H1 (cell line): ENCODE data around the gene CDADC1. TPM values are rescaled to one million over a fixed set of nuclear protein-coding genes. Genes with fewer than 3 reads are reported as not detected.

Experiments
- CTCF ChIA-PET: fragments of 300-600 bp; sonication (Branson Sonifier 250); formaldehyde crosslinking; loops from one replicate; lab custom pipeline; 2021; ENCODE audit not compliant: partially characterized antibody; lab: Charles Lee
- POLR2A ChIA-PET: fragments of 300-600 bp; sonication (Branson Sonifier 250); formaldehyde crosslinking; loops from one replicate; lab custom pipeline; 2021; ENCODE audit warnings: inconsistent platforms; ENCODE audit not compliant: partially characterized antibody; lab: Charles Lee
- DNase-seq, 2 experiments: peaks; one replicate each; pipeline versions ENCODE4 v3.0.0 to v3.0.0-alpha.2; 2010 to 2022; ENCODE audit warnings: low spot score in 2 of 2, low read depth in 1 of 2, mixed read lengths in 1 of 2
- FAIRE-seq: peaks from 2 replicates; lab custom pipeline; 2011; peaks lifted over from hg19 to GRCh38; lab: Jason Lieb, UNC
- H2AFZ ChIP-seq: 2 replicates; pipeline ENCODE4 v1.8.1; 2012; ENCODE audit warnings: low read length, inconsistent platforms
- H2AK5ac ChIP-seq: 2 replicates; pipeline ENCODE4 v1.6.1; 2013; ENCODE audit warnings: low read depth, low read length
- H2BK120ac ChIP-seq: replicated peaks from 2 replicates; pipeline ENCODE3; 2013; ENCODE audit warnings: low read depth, low read length, inconsistent platforms
- H2BK12ac ChIP-seq: 2 replicates; pipeline ENCODE4 v1.6.1; 2013; ENCODE audit warnings: low read depth, low read length
- H2BK15ac ChIP-seq: 2 replicates; pipeline ENCODE4 v1.6.1; 2013; ENCODE audit warnings: low read length
- H2BK20ac ChIP-seq: 2 replicates; pipeline ENCODE4 v1.6.1; 2013; ENCODE audit warnings: low read length
- H2BK5ac ChIP-seq: 2 replicates; pipeline ENCODE4 v1.6.1; 2013; ENCODE audit warnings: low read depth, low read length
- H3K14ac ChIP-seq: 2 replicates; pipeline ENCODE4 v1.6.1; 2013; ENCODE audit warnings: inconsistent platforms; ENCODE audit not compliant: insufficient read length
- H3K18ac ChIP-seq: 2 replicates; pipeline ENCODE4 v1.6.1; 2013; ENCODE audit warnings: low read length; ENCODE audit errors: extremely low read depth
- H3K23ac ChIP-seq: 2 replicates; pipeline ENCODE4 v1.6.1; 2013; ENCODE audit warnings: inconsistent platforms; ENCODE audit not compliant: insufficient read length
- H3K23me2 ChIP-seq: 2 replicates; pipeline ENCODE4 v1.6.1; 2013; ENCODE audit warnings: low read depth, low read length
- H3K27ac ChIP-seq: 2 replicates; pipeline ENCODE4 v1.6.1; 2011; ENCODE audit warnings: low read depth, low read length, inconsistent platforms
- H3K27me3 ChIP-seq, 4 experiments: replicated peaks in 1 of 4; 1 replicate in 1 of 4; 2 replicates in 3 of 4; pipeline versions ENCODE4 v1.6.1 to v1.8.1; 2011 to 2013; ENCODE audit warnings: low read length in 3 of 4, mild to moderate bottlenecking in 3 of 4, inconsistent platforms in 2 of 4, mixed read lengths in 2 of 4, moderate library complexity in 1 of 4; ENCODE audit not compliant: control insufficient read depth in 3 of 4, insufficient read depth in 3 of 4; ENCODE audit errors: extremely low read depth in 1 of 4
- H3K36me3 ChIP-seq, 4 experiments: 2 replicates each; pipeline versions ENCODE4 v1.6.1 to v1.8.1; 2011 to 2013; ENCODE audit warnings: mild to moderate bottlenecking in 4 of 4, low read length in 3 of 4, moderate library complexity in 2 of 4, control low read depth in 1 of 4, inconsistent platforms in 1 of 4; ENCODE audit not compliant: insufficient read depth in 4 of 4, control insufficient read depth in 2 of 4
- H3K4ac ChIP-seq: replicated peaks from 2 replicates; pipeline ENCODE3; 2013; ENCODE audit warnings: low read length, low read depth, mixed read lengths, inconsistent platforms; ENCODE audit not compliant: insufficient read length
- H3K4me1 ChIP-seq, 4 experiments: replicated peaks in 1 of 4; 1 replicate in 1 of 4; 2 replicates in 3 of 4; pipeline versions ENCODE4 v1.6.1 to v1.8.1; 2011 to 2013; ENCODE audit warnings: low read length in 3 of 4, inconsistent platforms in 2 of 4, mixed read lengths in 1 of 4; ENCODE audit not compliant: insufficient read depth in 4 of 4, control insufficient read depth in 3 of 4
- H3K4me2 ChIP-seq, 2 experiments: 2 replicates each; pipeline versions ENCODE4 v1.6.1 to v1.8.1; 2011 to 2013; ENCODE audit warnings: low read depth in 2 of 2, low read length in 2 of 2, control low read depth in 1 of 2, inconsistent platforms in 1 of 2, mild to moderate bottlenecking in 1 of 2; ENCODE audit not compliant: insufficient read depth in 1 of 2
- H3K4me3 ChIP-seq, 4 experiments: fragments of 200-600, 300-600 bp in 1 of 4; sonication (generic), shearing (Covaris generic), sonication (Bioruptor Twin) in 1 of 4; 2 replicates each; pipeline versions ENCODE4 v1.5.1 to v1.8.1; 2011 to 2016; ENCODE audit warnings: low read length in 4 of 4, low read depth in 3 of 4, control low read depth in 2 of 4, inconsistent platforms in 2 of 4, mild to moderate bottlenecking in 2 of 4, mixed read lengths in 1 of 4, moderate library complexity in 1 of 4; ENCODE audit not compliant: insufficient read depth in 2 of 4; ENCODE audit errors: extremely low read depth in 1 of 4
- H3K56ac ChIP-seq: replicated peaks from 2 replicates; pipeline ENCODE3; 2013; ENCODE audit warnings: low read depth, mild to moderate bottlenecking, mixed read lengths, low read length, inconsistent platforms; ENCODE audit not compliant: insufficient read length
- H3K79me1 ChIP-seq: 2 replicates; pipeline ENCODE4 v1.6.1; 2013; ENCODE audit warnings: low read depth, low read length, control low read depth
- H3K79me2 ChIP-seq, 2 experiments: 2 replicates each; pipeline versions ENCODE4 v1.6.1 to v1.8.1; 2012 to 2013; ENCODE audit warnings: low read length in 2 of 2, mild to moderate bottlenecking in 2 of 2, inconsistent platforms in 1 of 2; ENCODE audit not compliant: insufficient read depth in 2 of 2, control insufficient read depth in 1 of 2
- H3K9ac ChIP-seq, 4 experiments: replicated peaks in 1 of 4; 1 replicate in 1 of 4; 2 replicates in 3 of 4; pipeline versions ENCODE4 v1.6.1 to v1.8.1; 2011 to 2013; ENCODE audit warnings: low read depth in 3 of 4, low read length in 3 of 4, control low read depth in 2 of 4, mild to moderate bottlenecking in 2 of 4, moderate library complexity in 2 of 4, inconsistent platforms in 1 of 4; ENCODE audit errors: extremely low read depth in 1 of 4
- H3K9me3 ChIP-seq, 2 experiments: 2 replicates each; pipeline versions ENCODE4 v1.6.1 to v1.8.1; 2012 to 2013; ENCODE audit warnings: mild to moderate bottlenecking in 2 of 2, moderate library complexity in 2 of 2, control low read depth in 1 of 2, inconsistent platforms in 1 of 2, low read depth in 1 of 2, low read length in 1 of 2, mixed read lengths in 1 of 2; ENCODE audit not compliant: insufficient read depth in 2 of 2
- H4K20me1 ChIP-seq, 2 experiments: replicated peaks in 1 of 2; 2 replicates each; pipeline versions ENCODE3 to v1.8.1; 2011 to 2013; ENCODE audit warnings: inconsistent platforms in 2 of 2, low read length in 2 of 2, mild to moderate bottlenecking in 1 of 2; ENCODE audit not compliant: insufficient read depth in 2 of 2, control insufficient read depth in 1 of 2
- H4K5ac ChIP-seq: 2 replicates; pipeline ENCODE4 v1.6.1; 2013; ENCODE audit warnings: low read length, low read depth, mixed read lengths, inconsistent platforms; ENCODE audit not compliant: insufficient read length
- H4K8ac ChIP-seq: 2 replicates; pipeline ENCODE4 v1.8.0; 2013; ENCODE audit warnings: mild to moderate bottlenecking, moderate library complexity, low read length, inconsistent platforms; ENCODE audit not compliant: insufficient read depth; ENCODE audit errors: extremely low read depth
- H4K91ac ChIP-seq: replicated peaks from 2 replicates; pipeline ENCODE3; 2013; ENCODE audit warnings: low read length, mixed read lengths, inconsistent platforms; ENCODE audit not compliant: insufficient read length
- ATF2 ChIP-seq: IDR thresholded peaks from 2 replicates; pipeline ENCODE4 v1.6.1; 2012; ENCODE audit warnings: low read length, inconsistent platforms
- ATF3 ChIP-seq: IDR thresholded peaks from 2 replicates; pipeline ENCODE4 v1.6.1; 2011; ENCODE audit warnings: low read depth, mild to moderate bottlenecking, low read length; ENCODE audit not compliant: insufficient read depth
- CREB1 ChIP-seq: IDR thresholded peaks from 2 replicates; pipeline ENCODE4 v1.6.1; 2012; ENCODE audit warnings: inconsistent platforms
- CTBP2 ChIP-seq: IDR thresholded peaks from 2 replicates; pipeline ENCODE4 v1.7.0; 2011; ENCODE audit warnings: borderline replicate concordance, mild to moderate bottlenecking, moderate library complexity, mixed read lengths, low read length; ENCODE audit not compliant: insufficient read depth, insufficient read length
- JUN ChIP-seq: IDR thresholded peaks from 2 replicates; pipeline ENCODE4 v1.6.1; 2011; ENCODE audit warnings: low read depth, mild to moderate bottlenecking, improper control_type of control experiment, low read length
- KDM1A ChIP-seq: fragments of 200-600, 300-600 bp; sonication (generic); IDR thresholded peaks from 2 replicates; pipeline ENCODE4 v1.7.1; 2016; ENCODE audit warnings: mild to moderate bottlenecking, low read length, borderline replicate concordance
- RFX5 ChIP-seq: IDR thresholded peaks from 2 replicates; pipeline ENCODE4 v1.6.1; 2011; ENCODE audit warnings: low read depth, low read length, improper control_type of control experiment, borderline replicate concordance
- RXRA ChIP-seq: IDR thresholded peaks from 2 replicates; pipeline ENCODE4 v1.6.1; 2011; ENCODE audit warnings: low read depth, mild to moderate bottlenecking, low read length, moderate library complexity; ENCODE audit not compliant: insufficient read depth
- SP2 ChIP-seq: IDR thresholded peaks from 2 replicates; pipeline ENCODE4 v1.6.1; 2012; ENCODE audit warnings: mild to moderate bottlenecking, low read length, inconsistent platforms
- SP4 ChIP-seq: IDR thresholded peaks from 2 replicates; pipeline ENCODE4 v1.6.1; 2012; ENCODE audit warnings: low read length, inconsistent platforms
- SUZ12 ChIP-seq: fragments of 200-600 bp; sonication (generic); IDR thresholded peaks from 2 replicates; pipeline ENCODE4 v1.6.1; 2012; ENCODE audit warnings: mild to moderate bottlenecking, inconsistent platforms, low read length, moderate library complexity, mixed read lengths
- TAF1 ChIP-seq: IDR thresholded peaks from 2 replicates; pipeline ENCODE4 v1.6.1; 2011; ENCODE audit warnings: mild to moderate bottlenecking, low read depth, low read length
- TEAD4 ChIP-seq: IDR thresholded peaks from 2 replicates; pipeline ENCODE4 v1.6.1; 2012; ENCODE audit warnings: low read depth, low read length, inconsistent platforms, mixed read lengths
- WGBS, 2 experiments: shearing (Covaris generic) in 1 of 2; methylation state at CpG; one replicate each; pipeline versions ENCODE4 v1.1.6 to v1.1.7; 2013 to 2015; ENCODE audit warnings: low lambda C conversion rate in 2 of 2, mixed read lengths in 2 of 2, inconsistent platforms in 1 of 2, low coverage in 1 of 2, missing lambda C conversion rate in 1 of 2; ENCODE audit not compliant: insufficient replicate concordance in 2 of 2, insufficient coverage in 1 of 2, insufficient read length in 1 of 2; ENCODE audit errors: extremely low coverage in 1 of 2, missing lambda C conversion rate in 1 of 2; 5-methylcytosine and 5-hydroxymethylcytosine counted together
- polyA plus RNA-seq, 7 experiments: library from polyadenylated mRNA; depleted of rRNA in 3 of 7; stranded (reverse) in 5 of 7; unstranded in 2 of 7; fragments of >200 nt in 5 of 7; fragments of 200-250 nt in 2 of 7; gene quantifications; 1 replicate in 5 of 7; 2 replicates in 1 of 7; 4 replicates in 1 of 7; pipeline versions ENCODE4 v1.2.1 to v1.2.3, GENCODE V29; 2011 to 2013; ENCODE audit warnings: missing spikeins in 2 of 7, mixed read lengths in 2 of 7
- total RNA-seq: library from RNA; stranded (reverse); fragmentation: NEBNext Ultra II Directional; extraction: Animal tissue kit (Norgen Biotek cat#: 25700); gene quantifications from 2 replicates; pipeline ENCODE4 v1.2.1, GENCODE V29; 2021

Gene CDADC1
- total and polyA plus RNA-seq, 2 of the 8 experiments (the other 6 are each of a cell fraction or from before 2014, with no cell fraction given): 0.98 to 2.7 TPM

- no peak overlapping the region for H2AFZ ChIP-seq
- H4K5ac ChIP-seq: no peak overlapping the region
- WGBS, 2 experiments: 90% methylated on average over 11 of the region's 11 CpGs; no CpG with 5 or more reads in 1 of the 2 experiments
- DNase-seq (no peak), FAIRE-seq (no peak)
- H3K23ac ChIP-seq: no peak overlapping the region
- no peaks in the 10 kb centered on the region for H3K9me3 ChIP-seq
- no peaks in the 10 kb centered on the region for H3K79me2 ChIP-seq
- no peak overlapping the region for H2BK5ac ChIP-seq
- no peaks in the 10 kb centered on the region for H3K36me3 ChIP-seq
- H3K9ac ChIP-seq: no peak overlapping the region
- no peak overlapping the region for H3K4me2 ChIP-seq
- no peak overlapping the region for H2BK12ac ChIP-seq
- no peak overlapping the region for H4K91ac ChIP-seq
- H3K27ac ChIP-seq: no peak overlapping the region
- H3K56ac ChIP-seq: no peak overlapping the region
- ChIA-PET POLR2A (no interaction called here), CTCF (interaction anchor here (1.4 kb wide), 1 partner anchor 9 kb away, joined by 3 read pairs; no protein-coding TSS in a partner anchor)
- H2AK5ac ChIP-seq: no peak overlapping the region
- no peaks in the 10 kb centered on the region for H3K79me1 ChIP-seq
- peaks cover 0 to 3% (median 1%) of the 10 kb centered on the region in 4 experiments; a peak in 1 of 7 replicates for H3K4me1 ChIP-seq
- H2BK15ac ChIP-seq: no peak overlapping the region
- H3K14ac ChIP-seq: no peak overlapping the region
- no peak overlapping the region for H3K4me3 ChIP-seq
- no peak overlapping the region for H2BK120ac ChIP-seq
- no peaks in the 10 kb centered on the region for H3K27me3 ChIP-seq
- no peak overlapping the region for H3K18ac ChIP-seq
- H4K8ac ChIP-seq: no peak overlapping the region
- no peaks in the 10 kb centered on the region for H3K23me2 ChIP-seq
- H3K4ac ChIP-seq: no peak overlapping the region
- no peaks in the 10 kb centered on the region for H4K20me1 ChIP-seq
- H2BK20ac ChIP-seq: no peak overlapping the region
- TF ChIP-seq TEAD4 (no peak), RXRA (no peak), KDM1A (no peak), TAF1 (no peak), CTBP2 (no peak), RFX5 (no peak), ATF3 (no peak), CREB1 (no peak), ATF2 (no peak), JUN (no peak), SUZ12 (no peak), SP4 (no peak), SP2 (no peak)
Observed at GRCh38 chr13:49308921-49309408, 61.2 kb downstream of the CDADC1 start.
